ENCODE results near the gene CWF19L1.

- TF ChIP-seq CTCF (conservative IDR thresholded peaks at IDR 0.05; ENCODE audit: low read length) (no peak), EZH2phosphoT487 (IDR thresholded peaks at IDR 0.05; ENCODE audit: borderline replicate concordance, low read depth, low read length) (no peak)
These were observed 15.5 kb upstream of the CWF19L1 start for GRCh38 chr10:100282907-100283306.
